SK-N-SH (cell line): ENCODE measurements around the gene CYP4F3.

Source experiments
- FOXJ3 ChIP-seq: sonication (generic); formaldehyde crosslinking; IDR thresholded peaks from 2 replicates; pipeline ENCODE4 v1.5.1; 2020; ENCODE audit warnings: mild to moderate bottlenecking, missing genetic modification reagents
- NRF1 ChIP-seq: IDR thresholded peaks from 2 replicates; pipeline ENCODE4 v1.6.1; 2012; ENCODE audit warnings: low read depth, mild to moderate bottlenecking, low read length
- RCOR1 ChIP-seq: fragments of 150-350 bp; IDR thresholded peaks from 2 replicates; pipeline ENCODE4 v1.6.1; 2017; ENCODE audit warnings: antibody characterized with exemption, low read length
- TAF1 ChIP-seq: IDR thresholded peaks from 2 replicates; pipeline ENCODE4 v1.6.1; 2012; ENCODE audit warnings: low read depth, mild to moderate bottlenecking, low read length, moderate library complexity, borderline replicate concordance
- YY1 ChIP-seq: IDR thresholded peaks from 2 replicates; pipeline ENCODE4 v1.4.0; 2012; ENCODE audit warnings: low read depth, mild to moderate bottlenecking
- TF ChIP-seq, protein P1 (sequence below): fragments of 200-600 bp; sonication (generic); IDR thresholded peaks from 2 replicates; pipeline ENCODE4 v1.6.1; 2017; ENCODE audit warnings: antibody characterized with exemption, mild to moderate bottlenecking, moderate library complexity
- TF ChIP-seq, protein P2 (sequence below): IDR thresholded peaks from 2 replicates; pipeline ENCODE4 v1.6.1; 2012; ENCODE audit warnings: mild to moderate bottlenecking, low read depth, low read length, moderate library complexity
- TF ChIP-seq, protein P3 (sequence below): IDR thresholded peaks from 2 replicates; pipeline ENCODE4 v1.4.0; 2012; ENCODE audit warnings: low read depth, borderline replicate concordance
- TF ChIP-seq, protein P4 (sequence below): IDR thresholded peaks from 2 replicates; pipeline ENCODE4 v1.4.0; 2012; ENCODE audit warnings: low read depth, borderline replicate concordance

DNA sequence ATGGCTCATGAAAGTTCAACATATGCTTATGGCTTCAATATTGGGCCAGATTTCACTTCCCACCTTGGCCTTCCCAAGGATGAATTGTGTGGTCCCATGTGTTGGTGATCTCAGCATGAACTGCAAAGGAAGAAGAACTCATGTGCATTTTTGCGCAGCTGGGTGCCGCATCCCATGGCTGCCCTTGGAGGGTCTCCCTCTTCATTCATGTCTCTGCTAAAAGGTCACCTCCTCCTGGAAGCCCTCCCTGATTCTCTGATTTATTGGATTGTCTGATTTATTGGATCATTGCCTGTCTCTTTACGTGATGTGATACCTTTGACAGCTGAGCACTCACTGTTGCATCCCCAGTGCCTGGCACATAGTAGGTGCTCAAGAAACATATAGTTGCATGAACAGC lies 27.4 kb upstream of the CYP4F3 start:
- no peak for TF ChIP-seq YY1
- TF ChIP-seq RCOR1, result no peak
- TF ChIP-seq, protein P1, sequence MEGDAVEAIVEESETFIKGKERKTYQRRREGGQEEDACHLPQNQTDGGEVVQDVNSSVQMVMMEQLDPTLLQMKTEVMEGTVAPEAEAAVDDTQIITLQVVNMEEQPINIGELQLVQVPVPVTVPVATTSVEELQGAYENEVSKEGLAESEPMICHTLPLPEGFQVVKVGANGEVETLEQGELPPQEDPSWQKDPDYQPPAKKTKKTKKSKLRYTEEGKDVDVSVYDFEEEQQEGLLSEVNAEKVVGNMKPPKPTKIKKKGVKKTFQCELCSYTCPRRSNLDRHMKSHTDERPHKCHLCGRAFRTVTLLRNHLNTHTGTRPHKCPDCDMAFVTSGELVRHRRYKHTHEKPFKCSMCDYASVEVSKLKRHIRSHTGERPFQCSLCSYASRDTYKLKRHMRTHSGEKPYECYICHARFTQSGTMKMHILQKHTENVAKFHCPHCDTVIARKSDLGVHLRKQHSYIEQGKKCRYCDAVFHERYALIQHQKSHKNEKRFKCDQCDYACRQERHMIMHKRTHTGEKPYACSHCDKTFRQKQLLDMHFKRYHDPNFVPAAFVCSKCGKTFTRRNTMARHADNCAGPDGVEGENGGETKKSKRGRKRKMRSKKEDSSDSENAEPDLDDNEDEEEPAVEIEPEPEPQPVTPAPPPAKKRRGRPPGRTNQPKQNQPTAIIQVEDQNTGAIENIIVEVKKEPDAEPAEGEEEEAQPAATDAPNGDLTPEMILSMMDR, result no peak
- TF ChIP-seq, protein P2, sequence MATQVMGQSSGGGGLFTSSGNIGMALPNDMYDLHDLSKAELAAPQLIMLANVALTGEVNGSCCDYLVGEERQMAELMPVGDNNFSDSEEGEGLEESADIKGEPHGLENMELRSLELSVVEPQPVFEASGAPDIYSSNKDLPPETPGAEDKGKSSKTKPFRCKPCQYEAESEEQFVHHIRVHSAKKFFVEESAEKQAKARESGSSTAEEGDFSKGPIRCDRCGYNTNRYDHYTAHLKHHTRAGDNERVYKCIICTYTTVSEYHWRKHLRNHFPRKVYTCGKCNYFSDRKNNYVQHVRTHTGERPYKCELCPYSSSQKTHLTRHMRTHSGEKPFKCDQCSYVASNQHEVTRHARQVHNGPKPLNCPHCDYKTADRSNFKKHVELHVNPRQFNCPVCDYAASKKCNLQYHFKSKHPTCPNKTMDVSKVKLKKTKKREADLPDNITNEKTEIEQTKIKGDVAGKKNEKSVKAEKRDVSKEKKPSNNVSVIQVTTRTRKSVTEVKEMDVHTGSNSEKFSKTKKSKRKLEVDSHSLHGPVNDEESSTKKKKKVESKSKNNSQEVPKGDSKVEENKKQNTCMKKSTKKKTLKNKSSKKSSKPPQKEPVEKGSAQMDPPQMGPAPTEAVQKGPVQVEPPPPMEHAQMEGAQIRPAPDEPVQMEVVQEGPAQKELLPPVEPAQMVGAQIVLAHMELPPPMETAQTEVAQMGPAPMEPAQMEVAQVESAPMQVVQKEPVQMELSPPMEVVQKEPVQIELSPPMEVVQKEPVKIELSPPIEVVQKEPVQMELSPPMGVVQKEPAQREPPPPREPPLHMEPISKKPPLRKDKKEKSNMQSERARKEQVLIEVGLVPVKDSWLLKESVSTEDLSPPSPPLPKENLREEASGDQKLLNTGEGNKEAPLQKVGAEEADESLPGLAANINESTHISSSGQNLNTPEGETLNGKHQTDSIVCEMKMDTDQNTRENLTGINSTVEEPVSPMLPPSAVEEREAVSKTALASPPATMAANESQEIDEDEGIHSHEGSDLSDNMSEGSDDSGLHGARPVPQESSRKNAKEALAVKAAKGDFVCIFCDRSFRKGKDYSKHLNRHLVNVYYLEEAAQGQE, result no peak
- TF ChIP-seq TAF1, result no peak
- TF ChIP-seq FOXJ3, result no peak
- TF ChIP-seq, protein P3, sequence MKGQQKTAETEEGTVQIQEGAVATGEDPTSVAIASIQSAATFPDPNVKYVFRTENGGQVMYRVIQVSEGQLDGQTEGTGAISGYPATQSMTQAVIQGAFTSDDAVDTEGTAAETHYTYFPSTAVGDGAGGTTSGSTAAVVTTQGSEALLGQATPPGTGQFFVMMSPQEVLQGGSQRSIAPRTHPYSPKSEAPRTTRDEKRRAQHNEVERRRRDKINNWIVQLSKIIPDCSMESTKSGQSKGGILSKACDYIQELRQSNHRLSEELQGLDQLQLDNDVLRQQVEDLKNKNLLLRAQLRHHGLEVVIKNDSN, result no peak
- no peak for TF ChIP-seq NRF1
- TF ChIP-seq, protein P4, sequence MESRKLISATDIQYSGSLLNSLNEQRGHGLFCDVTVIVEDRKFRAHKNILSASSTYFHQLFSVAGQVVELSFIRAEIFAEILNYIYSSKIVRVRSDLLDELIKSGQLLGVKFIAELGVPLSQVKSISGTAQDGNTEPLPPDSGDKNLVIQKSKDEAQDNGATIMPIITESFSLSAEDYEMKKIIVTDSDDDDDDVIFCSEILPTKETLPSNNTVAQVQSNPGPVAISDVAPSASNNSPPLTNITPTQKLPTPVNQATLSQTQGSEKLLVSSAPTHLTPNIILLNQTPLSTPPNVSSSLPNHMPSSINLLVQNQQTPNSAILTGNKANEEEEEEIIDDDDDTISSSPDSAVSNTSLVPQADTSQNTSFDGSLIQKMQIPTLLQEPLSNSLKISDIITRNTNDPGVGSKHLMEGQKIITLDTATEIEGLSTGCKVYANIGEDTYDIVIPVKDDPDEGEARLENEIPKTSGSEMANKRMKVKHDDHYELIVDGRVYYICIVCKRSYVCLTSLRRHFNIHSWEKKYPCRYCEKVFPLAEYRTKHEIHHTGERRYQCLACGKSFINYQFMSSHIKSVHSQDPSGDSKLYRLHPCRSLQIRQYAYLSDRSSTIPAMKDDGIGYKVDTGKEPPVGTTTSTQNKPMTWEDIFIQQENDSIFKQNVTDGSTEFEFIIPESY, result no peak
